Measurements from ENCODE around the gene RAD52. TPM values are rescaled to one million over a fixed set of nuclear protein-coding genes. Genes with fewer than 3 reads are reported as not detected.

Gene RAD52
- total and polyA plus RNA-seq, 2 donors (not counting 1 experiment from before 2014, with no cell fraction given), result 22.9 to 27.6 TPM

DNA sequence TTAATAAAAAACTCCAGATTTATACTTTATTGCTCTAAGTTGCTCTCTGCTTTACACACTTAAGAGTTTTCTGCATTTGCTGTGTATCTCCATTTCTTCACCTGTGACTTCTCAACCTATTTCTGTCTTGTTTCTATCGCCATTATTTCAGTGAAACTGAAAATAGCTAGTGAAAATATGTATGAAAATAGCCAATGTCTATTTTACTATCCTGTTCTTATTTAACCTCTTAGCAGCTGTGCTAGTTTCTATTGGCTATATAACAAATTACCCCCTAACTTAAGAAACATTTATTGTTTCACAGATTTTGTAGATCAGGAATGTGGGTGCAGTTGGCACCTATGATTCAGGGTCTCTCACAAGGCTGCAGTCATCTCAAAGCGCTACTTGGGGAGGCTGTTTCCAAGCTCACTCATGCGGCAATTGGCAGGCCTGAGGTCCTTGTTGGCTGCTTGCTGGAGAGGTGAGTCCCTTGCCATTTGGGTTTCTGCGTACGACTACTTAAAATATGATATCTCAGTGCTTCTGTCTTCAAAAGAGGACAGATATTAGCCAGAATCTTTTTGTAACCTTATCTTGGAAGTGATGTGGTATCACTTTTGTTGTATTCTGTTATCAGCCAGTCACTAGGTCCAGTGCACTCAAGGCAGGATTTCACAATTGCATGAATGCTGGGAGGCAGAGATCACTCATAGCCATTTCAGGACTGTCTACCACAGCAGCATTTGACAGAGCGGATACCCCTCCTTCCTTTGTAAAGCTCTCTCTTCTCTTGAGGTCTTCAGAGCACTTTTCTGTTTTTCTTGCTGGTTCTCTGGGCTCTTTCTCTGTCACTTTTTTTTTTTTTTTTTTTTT lies 48.8 kb upstream of the RAD52 start:
- ChIA-PET CTCF (no interaction called here), POLR2A (interaction anchor here (0.6 kb wide), 1 partner anchor 248 kb away, joined by 4 read pairs; no protein-coding TSS in a partner anchor)
- no peaks in the 10 kb centered on the region for H3K27me3 Mint-ChIP-seq
- Histone ChIP-seq H3K9ac (ENCODE audit: low read length) (no peak overlapping the region), H4K20me1 (ENCODE audit: control insufficient read depth, insufficient read depth, low read length, poor library complexity, severe bottlenecking) (no peaks in the 10 kb centered on the region), H3K36me3 (replicated peaks in 1 of 2; ENCODE audit: control extremely low read depth in 1 of 2, control insufficient read depth in 1 of 2, extremely low read depth in 1 of 2, insufficient read depth in 2 of 2, low read length in 1 of 2) (peaks cover 2 to 4% of the 10 kb centered on the region in 2 experiments), H2AFZ (ENCODE audit: insufficient read depth, low read depth, low read length, poor library complexity, severe bottlenecking) (no peak overlapping the region), H3K9me3 (ENCODE audit: control extremely low read depth in 1 of 3, control insufficient read depth in 2 of 3, insufficient read depth in 1 of 3, low read length in 2 of 3) (no peaks in the 10 kb centered on the region), H3K4me3 (ENCODE audit: control extremely low read depth in 1 of 5, extremely low read depth in 1 of 5, insufficient read depth in 1 of 5, low read depth in 2 of 5, low read length in 4 of 5) (no peak overlapping the region), H3K27ac (ENCODE audit: low read length in 2 of 2) (no peak overlapping the region), H3K4me1 (ENCODE audit: control insufficient read depth in 2 of 2, insufficient read depth in 2 of 2, low read length in 2 of 2) (peaks cover 5 to 9% of the 10 kb centered on the region in 2 donors), H3K27me3 (replicated peaks in 1 of 4; ENCODE audit: control extremely low read depth in 1 of 4, control insufficient read depth in 3 of 4, insufficient read depth in 4 of 4, low read length in 3 of 4) (no peaks in the 10 kb centered on the region), H3K79me2 (ENCODE audit: control insufficient read depth, insufficient read depth, low read length) (peaks cover 60% of the 10 kb centered on the region), H3K4me2 (replicated peaks; ENCODE audit: low read depth, low read length, poor library complexity, severe bottlenecking) (no peak overlapping the region)
- no peak for DNase-seq
- peaks cover 20% of the 10 kb centered on the region for H3K4me1 Mint-ChIP-seq
- H3K9me3 Mint-ChIP-seq (ENCODE audit: insufficient read depth), result no peaks in the 10 kb centered on the region
- WGBS (ENCODE audit: insufficient coverage), result 92% methylated on average over 2 of the region's 6 CpGs
- TF ChIP-seq EZH2 (IDR thresholded peaks at IDR 0.05; ENCODE audit: borderline replicate concordance, insufficient read depth, low read depth, low read length, poor library complexity, severe bottlenecking), result no peak
- TF ChIP-seq, protein P1, sequence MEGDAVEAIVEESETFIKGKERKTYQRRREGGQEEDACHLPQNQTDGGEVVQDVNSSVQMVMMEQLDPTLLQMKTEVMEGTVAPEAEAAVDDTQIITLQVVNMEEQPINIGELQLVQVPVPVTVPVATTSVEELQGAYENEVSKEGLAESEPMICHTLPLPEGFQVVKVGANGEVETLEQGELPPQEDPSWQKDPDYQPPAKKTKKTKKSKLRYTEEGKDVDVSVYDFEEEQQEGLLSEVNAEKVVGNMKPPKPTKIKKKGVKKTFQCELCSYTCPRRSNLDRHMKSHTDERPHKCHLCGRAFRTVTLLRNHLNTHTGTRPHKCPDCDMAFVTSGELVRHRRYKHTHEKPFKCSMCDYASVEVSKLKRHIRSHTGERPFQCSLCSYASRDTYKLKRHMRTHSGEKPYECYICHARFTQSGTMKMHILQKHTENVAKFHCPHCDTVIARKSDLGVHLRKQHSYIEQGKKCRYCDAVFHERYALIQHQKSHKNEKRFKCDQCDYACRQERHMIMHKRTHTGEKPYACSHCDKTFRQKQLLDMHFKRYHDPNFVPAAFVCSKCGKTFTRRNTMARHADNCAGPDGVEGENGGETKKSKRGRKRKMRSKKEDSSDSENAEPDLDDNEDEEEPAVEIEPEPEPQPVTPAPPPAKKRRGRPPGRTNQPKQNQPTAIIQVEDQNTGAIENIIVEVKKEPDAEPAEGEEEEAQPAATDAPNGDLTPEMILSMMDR (IDR thresholded peaks at IDR 0.05), result no peak
- intact Hi-C loops (cut with micrococcal nuclease), result no loop called here
- no peak overlapping the region for H3K27ac Mint-ChIP-seq
- ATAC-seq (ENCODE audit: low read depth), result no peak
- no peak overlapping the region for H3K4me3 Mint-ChIP-seq

DNA sequence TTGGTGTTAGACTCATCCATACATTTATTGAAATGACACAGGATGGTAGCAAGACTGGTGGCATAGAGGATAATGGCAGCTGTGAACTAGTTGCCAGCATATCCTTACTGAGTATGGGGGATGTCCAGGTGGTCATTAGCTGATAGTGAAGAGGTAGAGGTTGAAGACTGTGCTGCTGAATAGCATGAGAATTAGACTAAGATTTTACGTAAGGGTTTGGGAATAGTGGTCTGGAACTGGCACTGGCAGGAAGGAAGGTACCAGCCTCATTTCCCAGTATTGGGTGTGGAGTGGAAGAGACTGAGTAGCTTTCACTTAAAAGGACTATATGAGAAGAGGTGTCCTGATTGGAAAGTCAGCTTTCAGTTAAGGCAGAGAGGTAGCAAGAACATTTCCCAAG lies 48.0 kb upstream of the RAD52 start:
- ChIA-PET POLR2A (no interaction called here), CTCF (no interaction called here)
- H3K9me3 Mint-ChIP-seq (ENCODE audit: insufficient read depth), result no peaks in the 10 kb centered on the region
- Histone ChIP-seq H4K20me1 (ENCODE audit: control insufficient read depth, insufficient read depth, low read length, poor library complexity, severe bottlenecking) (no peaks in the 10 kb centered on the region), H3K4me2 (replicated peaks; ENCODE audit: low read depth, low read length, poor library complexity, severe bottlenecking) (no peak overlapping the region), H2AFZ (ENCODE audit: insufficient read depth, low read depth, low read length, poor library complexity, severe bottlenecking) (no peak overlapping the region), H3K36me3 (replicated peaks in 1 of 2; ENCODE audit: control extremely low read depth in 1 of 2, control insufficient read depth in 1 of 2, extremely low read depth in 1 of 2, insufficient read depth in 2 of 2, low read length in 1 of 2) (peaks cover 2 to 4% of the 10 kb centered on the region in 2 experiments), H3K4me3 (ENCODE audit: control extremely low read depth in 1 of 5, extremely low read depth in 1 of 5, insufficient read depth in 1 of 5, low read depth in 2 of 5, low read length in 4 of 5) (no peak overlapping the region), H3K9ac (ENCODE audit: low read length) (no peak overlapping the region), H3K27me3 (replicated peaks in 1 of 4; ENCODE audit: control extremely low read depth in 1 of 4, control insufficient read depth in 3 of 4, insufficient read depth in 4 of 4, low read length in 3 of 4) (no peaks in the 10 kb centered on the region), H3K4me1 (ENCODE audit: control insufficient read depth in 2 of 2, insufficient read depth in 2 of 2, low read length in 2 of 2) (peaks cover 5 to 11% of the 10 kb centered on the region in 2 donors), H3K9me3 (ENCODE audit: control extremely low read depth in 1 of 3, control insufficient read depth in 2 of 3, insufficient read depth in 1 of 3, low read length in 2 of 3) (no peaks in the 10 kb centered on the region), H3K79me2 (ENCODE audit: control insufficient read depth, insufficient read depth, low read length) (peaks cover 62% of the 10 kb centered on the region), H3K27ac (ENCODE audit: low read length in 2 of 2) (no peak overlapping the region)
- intact Hi-C loops (cut with micrococcal nuclease), result no loop called here
- H3K27me3 Mint-ChIP-seq, result no peaks in the 10 kb centered on the region
- WGBS (ENCODE audit: insufficient coverage), result 91% methylated on average over 1 of the region's 1 CpG
- DNase-seq (no peak), ATAC-seq (ENCODE audit: low read depth) (no peak)
- H3K27ac Mint-ChIP-seq, result no peak overlapping the region
- peaks cover 24% of the 10 kb centered on the region for H3K4me1 Mint-ChIP-seq
- no peak overlapping the region for H3K4me3 Mint-ChIP-seq
- TF ChIP-seq, protein P1 (IDR thresholded peaks at IDR 0.05), result no peak
- no peak for TF ChIP-seq EZH2 (IDR thresholded peaks at IDR 0.05; ENCODE audit: borderline replicate concordance, insufficient read depth, low read depth, low read length, poor library complexity, severe bottlenecking)
